WTC11 (cell line): ENCODE data around the gene ACBD4. TPM values are rescaled to one million over a fixed set of nuclear protein-coding genes. Genes with fewer than 3 reads are reported as not detected.

Source experiments
- ATF1 ChIP-seq: sonication (generic); formaldehyde crosslinking; IDR thresholded peaks from 2 replicates; pipeline ENCODE4 v1.8.1; 2023; ENCODE audit warnings: mild to moderate bottlenecking, moderate library complexity, missing genetic modification reagents
- FOXK1 ChIP-seq: sonication (generic); formaldehyde crosslinking; IDR thresholded peaks from 2 replicates; pipeline ENCODE4 v1.8.0; 2022; ENCODE audit warnings: mild to moderate bottlenecking, moderate library complexity, missing genetic modification reagents
- IRF2 ChIP-seq: sonication (generic); formaldehyde crosslinking; IDR thresholded peaks from 2 replicates; pipeline ENCODE4 v1.8.0; 2022; ENCODE audit warnings: low read depth, missing genetic modification reagents, borderline replicate concordance
- JAZF1 ChIP-seq: fragments of 250-450 bp; sonication (Bioruptor Pico); IDR thresholded peaks from 2 replicates; pipeline ENCODE4 v1.9.0; 2021; ENCODE audit warnings: moderate library complexity, mild to moderate bottlenecking, inconsistent platforms
- KAT7 ChIP-seq: sonication (generic); formaldehyde crosslinking; IDR thresholded peaks from 2 replicates; pipeline ENCODE4 v1.8.1; 2023; ENCODE audit warnings: missing genetic modification reagents, mild to moderate bottlenecking, borderline replicate concordance
- NR1H2 ChIP-seq: sonication (generic); formaldehyde crosslinking; IDR thresholded peaks from 2 replicates; pipeline ENCODE4 v1.9.0; 2021; ENCODE audit warnings: mild to moderate bottlenecking, moderate library complexity, missing genetic modification reagents
- NR2C2 ChIP-seq: sonication (generic); formaldehyde crosslinking; IDR thresholded peaks from 2 replicates; pipeline ENCODE4 v1.8.0; 2022; ENCODE audit warnings: mild to moderate bottlenecking, missing genetic modification reagents
- RELA ChIP-seq: sonication (generic); formaldehyde crosslinking; IDR thresholded peaks from 2 replicates; pipeline ENCODE4 v1.8.1; 2022; ENCODE audit warnings: missing genetic modification reagents, mild to moderate bottlenecking, borderline replicate concordance
- TEAD1 ChIP-seq: sonication (generic); formaldehyde crosslinking; IDR thresholded peaks from 2 replicates; pipeline ENCODE4 v1.8.0; 2022; ENCODE audit warnings: mild to moderate bottlenecking, missing genetic modification reagents
- TEAD4 ChIP-seq: sonication (generic); formaldehyde crosslinking; IDR thresholded peaks from 2 replicates; pipeline ENCODE4 v1.8.0; 2022; ENCODE audit warnings: mild to moderate bottlenecking, missing genetic modification reagents
- ZNF121 ChIP-seq: sonication (generic); formaldehyde crosslinking; IDR thresholded peaks from 2 replicates; pipeline ENCODE4 v1.8.0; 2023; ENCODE audit warnings: missing genetic modification reagents
- ZNF219 ChIP-seq: sonication (generic); formaldehyde crosslinking; IDR thresholded peaks from 2 replicates; pipeline ENCODE4 v1.8.0; 2023; ENCODE audit warnings: missing genetic modification reagents, mild to moderate bottlenecking, borderline replicate concordance
- total RNA-seq: library from RNA; stranded (reverse); gene quantifications from 3 replicates; pipeline ENCODE4 v1.2.3, GENCODE V29; 2021
- TF ChIP-seq, protein P1 (sequence below): sonication (generic); formaldehyde crosslinking; IDR thresholded peaks from 2 replicates; pipeline ENCODE4 v1.8.0; 2022; ENCODE audit warnings: mild to moderate bottlenecking, missing genetic modification reagents
- TF ChIP-seq, protein P2 (sequence below): sonication (generic); formaldehyde crosslinking; IDR thresholded peaks from 2 replicates; pipeline ENCODE4 v1.8.1; 2022; ENCODE audit warnings: low read depth, mild to moderate bottlenecking, moderate library complexity, missing genetic modification reagents, borderline replicate concordance
- TF ChIP-seq, protein P3 (sequence below): sonication (generic); formaldehyde crosslinking; IDR thresholded peaks from 2 replicates; pipeline ENCODE4 v1.8.0; 2022; ENCODE audit warnings: missing genetic modification reagents
- TF ChIP-seq, protein P4 (sequence below): fragments of 250-450 bp; sonication (Bioruptor Pico); IDR thresholded peaks from 2 replicates; pipeline ENCODE4 v1.8.0; 2021; ENCODE audit warnings: mild to moderate bottlenecking
- TF ChIP-seq, protein P5 (sequence below): sonication (generic); formaldehyde crosslinking; IDR thresholded peaks from 2 replicates; pipeline ENCODE4 v1.8.1; 2022; ENCODE audit warnings: mild to moderate bottlenecking, moderate library complexity, missing genetic modification reagents
- TF ChIP-seq, protein P6 (sequence below): sonication (generic); formaldehyde crosslinking; IDR thresholded peaks from 2 replicates; pipeline ENCODE4 v1.8.1; 2023; ENCODE audit warnings: mild to moderate bottlenecking, missing genetic modification reagents
- TF ChIP-seq, protein P7 (sequence below): sonication (generic); formaldehyde crosslinking; conservative IDR thresholded peaks from 2 replicates; pipeline ENCODE4 v1.8.1; 2023; ENCODE audit warnings: mild to moderate bottlenecking, low read depth, missing genetic modification reagents, moderate library complexity
- TF ChIP-seq, protein P8 (sequence below): sonication (generic); formaldehyde crosslinking; IDR thresholded peaks from 2 replicates; pipeline ENCODE4 v1.8.1; 2023; ENCODE audit warnings: mild to moderate bottlenecking, missing genetic modification reagents, moderate library complexity
- TF ChIP-seq, protein P9 (sequence below): fragments of 250-450 bp; sonication (Bioruptor Pico); IDR thresholded peaks from 2 replicates; pipeline ENCODE4 v1.9.0; 2021; ENCODE audit warnings: mild to moderate bottlenecking
- TF ChIP-seq, protein P10 (sequence below): sonication (generic); formaldehyde crosslinking; IDR thresholded peaks from 2 replicates; pipeline ENCODE4 v1.8.0; 2022; ENCODE audit warnings: mild to moderate bottlenecking, missing genetic modification reagents

ACBD4 gene
- total RNA-seq, 1 experiment from 2014 or later = 12.7 TPM

DNA sequence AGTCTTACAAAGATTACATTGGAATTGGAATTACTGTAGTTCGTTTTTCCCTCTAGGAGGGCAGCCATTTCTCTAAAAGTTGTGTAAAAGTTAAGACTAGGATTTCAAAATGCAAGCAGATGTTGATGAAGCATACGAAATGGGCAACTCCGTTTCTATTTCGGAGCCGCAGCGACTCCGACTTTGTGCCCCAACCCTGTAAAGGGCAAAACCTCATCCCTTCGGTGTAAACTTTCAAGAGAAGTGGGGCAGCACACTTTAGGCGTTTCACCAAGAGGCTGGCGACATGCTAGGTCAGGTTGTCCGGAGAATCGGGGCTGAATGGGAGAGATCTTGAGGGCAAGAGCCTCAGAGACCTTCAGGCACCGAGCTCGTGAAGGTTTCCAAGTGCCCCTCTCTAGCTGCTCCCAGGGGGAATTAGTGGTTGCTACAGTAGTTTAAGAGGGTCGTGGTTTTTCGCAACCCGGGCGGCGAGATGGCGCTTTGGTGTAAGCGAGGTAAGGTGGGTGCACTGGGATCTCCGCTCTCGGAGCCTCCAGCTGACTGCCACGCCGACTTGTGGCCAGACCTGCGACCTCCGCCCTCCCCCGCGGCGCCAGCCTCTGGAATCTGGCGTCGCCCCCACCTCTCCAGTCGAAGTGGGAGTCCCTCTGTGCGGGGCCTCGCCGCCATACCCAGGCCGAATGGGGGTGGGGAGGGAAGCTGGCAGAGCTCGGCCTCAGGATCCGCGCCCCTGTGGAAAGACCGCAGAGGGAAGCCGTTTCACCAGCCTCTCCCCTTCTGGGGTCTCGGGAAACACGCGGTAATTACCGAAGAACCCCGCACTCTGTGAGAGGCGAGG, 25.2 kb downstream of the ACBD4 start (continued):
- TF ChIP-seq, protein P1, sequence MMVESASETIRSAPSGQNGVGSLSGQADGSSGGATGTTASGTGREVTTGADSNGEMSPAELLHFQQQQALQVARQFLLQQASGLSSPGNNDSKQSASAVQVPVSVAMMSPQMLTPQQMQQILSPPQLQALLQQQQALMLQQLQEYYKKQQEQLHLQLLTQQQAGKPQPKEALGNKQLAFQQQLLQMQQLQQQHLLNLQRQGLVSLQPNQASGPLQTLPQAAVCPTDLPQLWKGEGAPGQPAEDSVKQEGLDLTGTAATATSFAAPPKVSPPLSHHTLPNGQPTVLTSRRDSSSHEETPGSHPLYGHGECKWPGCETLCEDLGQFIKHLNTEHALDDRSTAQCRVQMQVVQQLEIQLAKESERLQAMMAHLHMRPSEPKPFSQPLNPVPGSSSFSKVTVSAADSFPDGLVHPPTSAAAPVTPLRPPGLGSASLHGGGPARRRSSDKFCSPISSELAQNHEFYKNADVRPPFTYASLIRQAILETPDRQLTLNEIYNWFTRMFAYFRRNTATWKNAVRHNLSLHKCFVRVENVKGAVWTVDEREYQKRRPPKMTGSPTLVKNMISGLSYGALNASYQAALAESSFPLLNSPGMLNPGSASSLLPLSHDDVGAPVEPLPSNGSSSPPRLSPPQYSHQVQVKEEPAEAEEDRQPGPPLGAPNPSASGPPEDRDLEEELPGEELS (CRISPR knock-in tag) = no peak
- TF ChIP-seq ZNF121 (CRISPR knock-in tag) (no peak), FOXK1 (CRISPR knock-in tag) (no peak), NR2C2 (CRISPR knock-in tag) (no peak), ZNF219 (CRISPR knock-in tag) (no peak), NR1H2 (CRISPR knock-in tag) (no peak), IRF2 (no peak), JAZF1 (CRISPR knock-in tag) (no peak), TEAD4 (CRISPR knock-in tag) (peak; percentile 79; the same call in 1 of the 2 replicates), TEAD1 (CRISPR knock-in tag) (no peak), KAT7 (CRISPR knock-in tag) (no peak; the same call in 1 of the 2 replicates), RELA (CRISPR knock-in tag) (no peak), ATF1 (CRISPR knock-in tag) (no peak)
- TF ChIP-seq, protein P2, sequence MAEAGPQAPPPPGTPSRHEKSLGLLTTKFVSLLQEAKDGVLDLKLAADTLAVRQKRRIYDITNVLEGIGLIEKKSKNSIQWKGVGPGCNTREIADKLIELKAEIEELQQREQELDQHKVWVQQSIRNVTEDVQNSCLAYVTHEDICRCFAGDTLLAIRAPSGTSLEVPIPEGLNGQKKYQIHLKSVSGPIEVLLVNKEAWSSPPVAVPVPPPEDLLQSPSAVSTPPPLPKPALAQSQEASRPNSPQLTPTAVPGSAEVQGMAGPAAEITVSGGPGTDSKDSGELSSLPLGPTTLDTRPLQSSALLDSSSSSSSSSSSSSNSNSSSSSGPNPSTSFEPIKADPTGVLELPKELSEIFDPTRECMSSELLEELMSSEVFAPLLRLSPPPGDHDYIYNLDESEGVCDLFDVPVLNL = no peak
- TF ChIP-seq, protein P3, sequence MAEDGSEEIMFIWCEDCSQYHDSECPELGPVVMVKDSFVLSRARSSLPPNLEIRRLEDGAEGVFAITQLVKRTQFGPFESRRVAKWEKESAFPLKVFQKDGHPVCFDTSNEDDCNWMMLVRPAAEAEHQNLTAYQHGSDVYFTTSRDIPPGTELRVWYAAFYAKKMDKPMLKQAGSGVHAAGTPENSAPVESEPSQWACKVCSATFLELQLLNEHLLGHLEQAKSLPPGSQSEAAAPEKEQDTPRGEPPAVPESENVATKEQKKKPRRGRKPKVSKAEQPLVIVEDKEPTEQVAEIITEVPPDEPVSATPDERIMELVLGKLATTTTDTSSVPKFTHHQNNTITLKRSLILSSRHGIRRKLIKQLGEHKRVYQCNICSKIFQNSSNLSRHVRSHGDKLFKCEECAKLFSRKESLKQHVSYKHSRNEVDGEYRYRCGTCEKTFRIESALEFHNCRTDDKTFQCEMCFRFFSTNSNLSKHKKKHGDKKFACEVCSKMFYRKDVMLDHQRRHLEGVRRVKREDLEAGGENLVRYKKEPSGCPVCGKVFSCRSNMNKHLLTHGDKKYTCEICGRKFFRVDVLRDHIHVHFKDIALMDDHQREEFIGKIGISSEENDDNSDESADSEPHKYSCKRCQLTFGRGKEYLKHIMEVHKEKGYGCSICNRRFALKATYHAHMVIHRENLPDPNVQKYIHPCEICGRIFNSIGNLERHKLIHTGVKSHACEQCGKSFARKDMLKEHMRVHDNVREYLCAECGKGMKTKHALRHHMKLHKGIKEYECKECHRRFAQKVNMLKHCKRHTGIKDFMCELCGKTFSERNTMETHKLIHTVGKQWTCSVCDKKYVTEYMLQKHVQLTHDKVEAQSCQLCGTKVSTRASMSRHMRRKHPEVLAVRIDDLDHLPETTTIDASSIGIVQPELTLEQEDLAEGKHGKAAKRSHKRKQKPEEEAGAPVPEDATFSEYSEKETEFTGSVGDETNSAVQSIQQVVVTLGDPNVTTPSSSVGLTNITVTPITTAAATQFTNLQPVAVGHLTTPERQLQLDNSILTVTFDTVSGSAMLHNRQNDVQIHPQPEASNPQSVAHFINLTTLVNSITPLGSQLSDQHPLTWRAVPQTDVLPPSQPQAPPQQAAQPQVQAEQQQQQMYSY = no peak
- TF ChIP-seq, protein P4, sequence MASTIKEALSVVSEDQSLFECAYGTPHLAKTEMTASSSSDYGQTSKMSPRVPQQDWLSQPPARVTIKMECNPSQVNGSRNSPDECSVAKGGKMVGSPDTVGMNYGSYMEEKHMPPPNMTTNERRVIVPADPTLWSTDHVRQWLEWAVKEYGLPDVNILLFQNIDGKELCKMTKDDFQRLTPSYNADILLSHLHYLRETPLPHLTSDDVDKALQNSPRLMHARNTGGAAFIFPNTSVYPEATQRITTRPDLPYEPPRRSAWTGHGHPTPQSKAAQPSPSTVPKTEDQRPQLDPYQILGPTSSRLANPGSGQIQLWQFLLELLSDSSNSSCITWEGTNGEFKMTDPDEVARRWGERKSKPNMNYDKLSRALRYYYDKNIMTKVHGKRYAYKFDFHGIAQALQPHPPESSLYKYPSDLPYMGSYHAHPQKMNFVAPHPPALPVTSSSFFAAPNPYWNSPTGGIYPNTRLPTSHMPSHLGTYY = no peak
- TF ChIP-seq, protein P5, sequence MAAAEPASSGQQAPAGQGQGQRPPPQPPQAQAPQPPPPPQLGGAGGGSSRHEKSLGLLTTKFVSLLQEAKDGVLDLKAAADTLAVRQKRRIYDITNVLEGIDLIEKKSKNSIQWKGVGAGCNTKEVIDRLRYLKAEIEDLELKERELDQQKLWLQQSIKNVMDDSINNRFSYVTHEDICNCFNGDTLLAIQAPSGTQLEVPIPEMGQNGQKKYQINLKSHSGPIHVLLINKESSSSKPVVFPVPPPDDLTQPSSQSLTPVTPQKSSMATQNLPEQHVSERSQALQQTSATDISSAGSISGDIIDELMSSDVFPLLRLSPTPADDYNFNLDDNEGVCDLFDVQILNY (CRISPR knock-in tag) = no peak
- TF ChIP-seq, protein P6, sequence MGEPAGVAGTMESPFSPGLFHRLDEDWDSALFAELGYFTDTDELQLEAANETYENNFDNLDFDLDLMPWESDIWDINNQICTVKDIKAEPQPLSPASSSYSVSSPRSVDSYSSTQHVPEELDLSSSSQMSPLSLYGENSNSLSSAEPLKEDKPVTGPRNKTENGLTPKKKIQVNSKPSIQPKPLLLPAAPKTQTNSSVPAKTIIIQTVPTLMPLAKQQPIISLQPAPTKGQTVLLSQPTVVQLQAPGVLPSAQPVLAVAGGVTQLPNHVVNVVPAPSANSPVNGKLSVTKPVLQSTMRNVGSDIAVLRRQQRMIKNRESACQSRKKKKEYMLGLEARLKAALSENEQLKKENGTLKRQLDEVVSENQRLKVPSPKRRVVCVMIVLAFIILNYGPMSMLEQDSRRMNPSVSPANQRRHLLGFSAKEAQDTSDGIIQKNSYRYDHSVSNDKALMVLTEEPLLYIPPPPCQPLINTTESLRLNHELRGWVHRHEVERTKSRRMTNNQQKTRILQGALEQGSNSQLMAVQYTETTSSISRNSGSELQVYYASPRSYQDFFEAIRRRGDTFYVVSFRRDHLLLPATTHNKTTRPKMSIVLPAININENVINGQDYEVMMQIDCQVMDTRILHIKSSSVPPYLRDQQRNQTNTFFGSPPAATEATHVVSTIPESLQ = no peak
- TF ChIP-seq, protein P7, sequence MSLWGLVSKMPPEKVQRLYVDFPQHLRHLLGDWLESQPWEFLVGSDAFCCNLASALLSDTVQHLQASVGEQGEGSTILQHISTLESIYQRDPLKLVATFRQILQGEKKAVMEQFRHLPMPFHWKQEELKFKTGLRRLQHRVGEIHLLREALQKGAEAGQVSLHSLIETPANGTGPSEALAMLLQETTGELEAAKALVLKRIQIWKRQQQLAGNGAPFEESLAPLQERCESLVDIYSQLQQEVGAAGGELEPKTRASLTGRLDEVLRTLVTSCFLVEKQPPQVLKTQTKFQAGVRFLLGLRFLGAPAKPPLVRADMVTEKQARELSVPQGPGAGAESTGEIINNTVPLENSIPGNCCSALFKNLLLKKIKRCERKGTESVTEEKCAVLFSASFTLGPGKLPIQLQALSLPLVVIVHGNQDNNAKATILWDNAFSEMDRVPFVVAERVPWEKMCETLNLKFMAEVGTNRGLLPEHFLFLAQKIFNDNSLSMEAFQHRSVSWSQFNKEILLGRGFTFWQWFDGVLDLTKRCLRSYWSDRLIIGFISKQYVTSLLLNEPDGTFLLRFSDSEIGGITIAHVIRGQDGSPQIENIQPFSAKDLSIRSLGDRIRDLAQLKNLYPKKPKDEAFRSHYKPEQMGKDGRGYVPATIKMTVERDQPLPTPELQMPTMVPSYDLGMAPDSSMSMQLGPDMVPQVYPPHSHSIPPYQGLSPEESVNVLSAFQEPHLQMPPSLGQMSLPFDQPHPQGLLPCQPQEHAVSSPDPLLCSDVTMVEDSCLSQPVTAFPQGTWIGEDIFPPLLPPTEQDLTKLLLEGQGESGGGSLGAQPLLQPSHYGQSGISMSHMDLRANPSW = no peak
- TF ChIP-seq, protein P8, sequence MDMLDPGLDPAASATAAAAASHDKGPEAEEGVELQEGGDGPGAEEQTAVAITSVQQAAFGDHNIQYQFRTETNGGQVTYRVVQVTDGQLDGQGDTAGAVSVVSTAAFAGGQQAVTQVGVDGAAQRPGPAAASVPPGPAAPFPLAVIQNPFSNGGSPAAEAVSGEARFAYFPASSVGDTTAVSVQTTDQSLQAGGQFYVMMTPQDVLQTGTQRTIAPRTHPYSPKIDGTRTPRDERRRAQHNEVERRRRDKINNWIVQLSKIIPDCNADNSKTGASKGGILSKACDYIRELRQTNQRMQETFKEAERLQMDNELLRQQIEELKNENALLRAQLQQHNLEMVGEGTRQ (CRISPR knock-in tag) = no peak
- TF ChIP-seq, protein P9, sequence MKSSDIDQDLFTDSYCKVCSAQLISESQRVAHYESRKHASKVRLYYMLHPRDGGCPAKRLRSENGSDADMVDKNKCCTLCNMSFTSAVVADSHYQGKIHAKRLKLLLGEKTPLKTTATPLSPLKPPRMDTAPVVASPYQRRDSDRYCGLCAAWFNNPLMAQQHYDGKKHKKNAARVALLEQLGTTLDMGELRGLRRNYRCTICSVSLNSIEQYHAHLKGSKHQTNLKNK (CRISPR knock-in tag) = no peak
- TF ChIP-seq, protein P10, sequence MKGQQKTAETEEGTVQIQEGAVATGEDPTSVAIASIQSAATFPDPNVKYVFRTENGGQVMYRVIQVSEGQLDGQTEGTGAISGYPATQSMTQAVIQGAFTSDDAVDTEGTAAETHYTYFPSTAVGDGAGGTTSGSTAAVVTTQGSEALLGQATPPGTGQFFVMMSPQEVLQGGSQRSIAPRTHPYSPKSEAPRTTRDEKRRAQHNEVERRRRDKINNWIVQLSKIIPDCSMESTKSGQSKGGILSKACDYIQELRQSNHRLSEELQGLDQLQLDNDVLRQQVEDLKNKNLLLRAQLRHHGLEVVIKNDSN (CRISPR knock-in tag) = 0 out of 2 replicates have a peak, but pooled peaks have one; percentile 24
